WERI-Rb-1 (cell line): ENCODE data around the gene OTOG.

Experiments used
- DNase-seq: peaks from one replicate; pipeline ENCODE4 v3.0.0-alpha.2; 2020
- H3K27ac ChIP-seq: fragments of 250-450 bp; sonication (Bioruptor Pico); 2 replicates; pipeline ENCODE4 v1.5.1; 2020; ENCODE audit warnings: mild to moderate bottlenecking, moderate library complexity
- H3K27me3 ChIP-seq: fragments of 250-450 bp; sonication (Bioruptor Pico); 2 replicates; pipeline ENCODE4 v1.5.1; 2021; ENCODE audit warnings: mild to moderate bottlenecking, low read depth, moderate library complexity; ENCODE audit not compliant: insufficient read depth, severe bottlenecking
- H3K36me3 ChIP-seq: fragments of 250-450 bp; sonication (Bioruptor Pico); 2 replicates; pipeline ENCODE4 v1.5.1; 2020; ENCODE audit warnings: mild to moderate bottlenecking, moderate library complexity
- H3K4me3 ChIP-seq: 2 replicates; pipeline ENCODE4 v1.5.1; 2011; ENCODE audit warnings: low read depth, mild to moderate bottlenecking, control low read depth, low read length
- H3K9me3 ChIP-seq: fragments of 250-450 bp; sonication (Bioruptor Pico); 2 replicates; pipeline ENCODE4 v1.5.1; 2021; ENCODE audit warnings: mild to moderate bottlenecking, moderate library complexity; ENCODE audit not compliant: severe bottlenecking
- TF ChIP-seq, protein P1 (sequence below): IDR thresholded peaks from 2 replicates; pipeline ENCODE4 v1.5.1; 2011; ENCODE audit warnings: low read depth, mild to moderate bottlenecking, control low read depth, inconsistent platforms, low read length

OTOG gene

DNA sequence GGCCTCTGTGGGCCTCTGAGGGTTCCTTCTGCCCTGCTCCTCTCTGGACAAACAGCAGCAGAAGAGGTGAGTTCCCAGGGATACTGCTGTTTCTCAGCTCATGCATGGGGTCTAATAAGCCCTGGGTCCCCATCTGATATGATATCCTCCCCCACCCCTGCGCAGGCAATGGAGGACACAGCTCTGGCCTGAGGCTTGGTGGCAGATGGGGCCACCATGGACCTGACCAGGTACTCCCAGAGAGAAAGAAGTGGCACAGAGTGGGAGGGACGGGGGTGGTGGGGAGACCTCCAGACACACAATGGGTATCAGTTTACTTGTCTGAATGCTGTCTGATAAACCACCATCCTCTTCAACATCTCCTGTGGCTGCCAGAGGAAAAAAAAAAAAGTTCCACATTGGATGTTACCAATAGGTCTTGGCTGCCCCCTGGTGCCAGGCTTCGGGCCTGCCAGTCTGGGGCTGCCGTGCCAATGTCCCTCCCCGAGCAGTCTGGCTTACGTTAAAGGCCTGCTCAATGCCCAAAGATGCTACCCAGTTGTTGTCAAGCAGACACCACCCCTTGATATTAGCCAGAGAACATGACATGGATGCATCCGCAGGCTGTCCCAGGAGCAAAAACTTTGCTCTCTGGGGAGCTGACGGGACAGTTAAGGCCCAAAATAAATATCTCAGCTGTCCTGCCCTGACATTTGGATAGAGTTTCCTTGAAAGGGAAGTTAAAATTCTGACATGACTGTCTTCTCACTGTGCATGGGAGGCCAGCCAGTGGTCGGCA is 42.5 kb upstream of the OTOG start:
- TF ChIP-seq, protein P1, sequence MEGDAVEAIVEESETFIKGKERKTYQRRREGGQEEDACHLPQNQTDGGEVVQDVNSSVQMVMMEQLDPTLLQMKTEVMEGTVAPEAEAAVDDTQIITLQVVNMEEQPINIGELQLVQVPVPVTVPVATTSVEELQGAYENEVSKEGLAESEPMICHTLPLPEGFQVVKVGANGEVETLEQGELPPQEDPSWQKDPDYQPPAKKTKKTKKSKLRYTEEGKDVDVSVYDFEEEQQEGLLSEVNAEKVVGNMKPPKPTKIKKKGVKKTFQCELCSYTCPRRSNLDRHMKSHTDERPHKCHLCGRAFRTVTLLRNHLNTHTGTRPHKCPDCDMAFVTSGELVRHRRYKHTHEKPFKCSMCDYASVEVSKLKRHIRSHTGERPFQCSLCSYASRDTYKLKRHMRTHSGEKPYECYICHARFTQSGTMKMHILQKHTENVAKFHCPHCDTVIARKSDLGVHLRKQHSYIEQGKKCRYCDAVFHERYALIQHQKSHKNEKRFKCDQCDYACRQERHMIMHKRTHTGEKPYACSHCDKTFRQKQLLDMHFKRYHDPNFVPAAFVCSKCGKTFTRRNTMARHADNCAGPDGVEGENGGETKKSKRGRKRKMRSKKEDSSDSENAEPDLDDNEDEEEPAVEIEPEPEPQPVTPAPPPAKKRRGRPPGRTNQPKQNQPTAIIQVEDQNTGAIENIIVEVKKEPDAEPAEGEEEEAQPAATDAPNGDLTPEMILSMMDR, result peak; percentile 83
- H3K27me3 ChIP-seq, result no peaks in the 10 kb centered on the region
- peak; percentile 80 for DNase-seq

DNA sequence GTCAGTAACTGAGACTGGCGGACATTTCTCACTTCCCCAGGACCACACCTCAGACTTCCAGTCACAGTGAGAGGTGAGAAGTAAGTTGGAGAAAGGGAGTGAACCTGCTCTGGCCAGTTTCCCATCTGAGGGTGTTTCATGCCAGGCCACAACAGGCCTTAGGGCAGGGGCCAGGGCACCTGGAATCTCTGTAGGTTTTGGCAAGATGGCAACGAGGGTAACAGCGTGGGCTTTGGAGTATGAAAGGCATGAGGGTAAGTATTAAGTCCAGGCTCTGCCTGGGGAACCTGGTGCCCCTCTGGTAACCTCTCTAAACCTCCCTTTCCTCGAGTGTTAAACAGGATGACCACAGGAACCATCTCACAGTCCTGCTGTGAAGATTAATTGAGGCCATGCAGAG is 41.9 kb upstream of the OTOG start:
- no peak for DNase-seq
- no peaks in the 10 kb centered on the region for H3K36me3 ChIP-seq
- H3K9me3 ChIP-seq, result no peaks in the 10 kb centered on the region
- no peak overlapping the region for H3K4me3 ChIP-seq
- TF ChIP-seq, protein P1, result no peak
- H3K27ac ChIP-seq, result no peak overlapping the region
- no peaks in the 10 kb centered on the region for H3K27me3 ChIP-seq

More for the DNA sequence above, 42.5 kb upstream of the OTOG start:
- no peaks in the 10 kb centered on the region for H3K9me3 ChIP-seq
- H3K27ac ChIP-seq, result no peak overlapping the region
- H3K4me3 ChIP-seq, result no peak overlapping the region
- no peaks in the 10 kb centered on the region for H3K36me3 ChIP-seq

DNA sequence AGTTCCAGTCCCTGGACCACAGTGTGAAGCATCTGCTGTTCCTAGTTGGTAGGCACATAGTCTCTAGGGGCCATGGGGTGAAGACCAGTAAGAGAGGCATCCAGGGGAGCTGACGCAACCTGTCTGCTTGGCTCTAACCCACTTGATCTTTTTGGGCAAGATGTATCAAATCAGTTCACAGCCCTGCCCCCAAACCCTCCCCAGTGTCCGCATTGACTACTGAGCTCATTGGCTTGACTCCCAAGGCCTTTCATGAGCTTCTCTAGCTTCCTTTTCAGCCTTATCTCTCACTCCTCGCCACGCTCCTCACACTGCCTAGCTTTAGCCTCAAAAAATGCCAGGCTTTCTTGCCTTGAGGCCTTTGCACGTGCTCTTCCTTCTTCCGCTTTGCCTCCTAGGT is 40.7 kb upstream of the OTOG start:
- DNase-seq, result no peak
- Histone ChIP-seq H3K4me3 (no peak overlapping the region), H3K27me3 (no peaks in the 10 kb centered on the region), H3K27ac (no peak overlapping the region), H3K9me3 (no peaks in the 10 kb centered on the region), H3K36me3 (no peaks in the 10 kb centered on the region)
- TF ChIP-seq, protein P1, result no peak

DNA sequence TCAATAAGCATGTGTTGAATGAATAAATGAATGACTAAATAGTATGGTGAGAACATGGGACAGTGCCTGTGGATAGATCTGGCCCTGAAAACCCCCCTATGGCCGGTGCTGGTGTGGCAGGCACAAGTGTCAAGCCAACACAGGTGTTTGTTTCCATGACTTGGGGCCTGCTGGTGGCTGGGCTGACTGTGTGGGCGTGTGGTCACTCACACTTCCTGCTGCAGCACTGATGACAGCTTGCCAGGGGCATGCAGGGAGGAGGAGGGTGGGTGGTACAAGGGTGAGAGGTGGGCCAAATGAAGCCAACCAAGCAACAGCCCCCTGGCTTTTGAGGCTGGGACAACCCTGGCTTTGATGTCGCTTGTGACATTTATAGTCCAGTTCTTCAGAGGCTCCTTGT is 40.1 kb upstream of the OTOG start:
- no peaks in the 10 kb centered on the region for H3K27me3 ChIP-seq
- H3K9me3 ChIP-seq, result no peaks in the 10 kb centered on the region
- DNase-seq, result no peak
- no peak overlapping the region for H3K27ac ChIP-seq
- H3K36me3 ChIP-seq, result no peaks in the 10 kb centered on the region
- TF ChIP-seq, protein P1, result no peak
- no peak overlapping the region for H3K4me3 ChIP-seq

DNA sequence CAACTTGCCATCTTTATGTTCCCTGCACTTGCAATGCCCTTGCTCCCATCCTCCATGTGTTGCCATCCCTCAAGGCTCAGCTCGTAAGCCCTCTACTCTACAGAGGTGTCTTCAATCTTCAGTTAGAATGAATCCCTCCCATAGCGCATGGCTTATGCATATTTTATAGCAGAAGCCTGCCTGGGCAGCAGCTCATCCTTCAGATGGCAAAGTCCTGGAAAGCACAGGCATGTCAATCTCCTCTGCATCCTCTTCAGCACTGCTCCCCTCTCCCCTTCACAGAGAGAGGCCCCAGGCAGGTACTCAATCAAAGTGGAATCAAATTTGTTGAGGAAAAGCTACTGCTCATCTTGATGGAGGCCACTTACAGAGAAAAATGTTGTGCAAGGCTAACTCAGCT is 39.3 kb upstream of the OTOG start:
- no peak for DNase-seq
- no peaks in the 10 kb centered on the region for H3K27me3 ChIP-seq
- no peaks in the 10 kb centered on the region for H3K36me3 ChIP-seq
- TF ChIP-seq, protein P1, result no peak
- H3K4me3 ChIP-seq, result no peak overlapping the region
- no peaks in the 10 kb centered on the region for H3K9me3 ChIP-seq
- no peak overlapping the region for H3K27ac ChIP-seq

DNA sequence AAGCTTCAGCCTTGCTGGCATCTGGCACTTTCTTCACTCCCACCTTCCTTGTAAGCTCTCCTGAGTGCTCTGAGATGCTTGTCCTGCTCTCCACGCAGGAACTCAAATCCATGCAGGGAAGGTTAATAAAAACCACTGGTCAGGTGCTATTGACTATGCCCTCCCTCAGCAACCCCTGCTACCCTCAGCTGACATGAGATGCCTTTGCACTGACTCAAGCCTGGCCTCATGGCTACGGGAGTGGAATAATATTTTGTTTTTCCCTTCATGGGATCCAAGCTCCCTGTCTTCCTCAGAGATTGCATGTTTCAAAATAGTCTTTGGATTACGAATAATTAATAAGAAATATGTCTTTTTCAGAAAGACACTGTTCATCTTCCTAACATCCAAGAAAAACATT is 38.8 kb upstream of the OTOG start:
- Histone ChIP-seq H3K4me3 (no peak overlapping the region), H3K27me3 (no peaks in the 10 kb centered on the region), H3K27ac (no peak overlapping the region), H3K36me3 (no peaks in the 10 kb centered on the region), H3K9me3 (no peaks in the 10 kb centered on the region)
- TF ChIP-seq, protein P1, result no peak
- DNase-seq, result no peak
